GM12873 (cell line): Measurements from ENCODE around the gene TNS4.

Experiments
- TF ChIP-seq, protein P1 (sequence below): IDR thresholded peaks from 2 replicates; pipeline ENCODE4 v1.5.1; 2012; ENCODE audit warnings: low read depth, mild to moderate bottlenecking, moderate library complexity, low read length, control low read depth; ENCODE audit not compliant: insufficient read depth; ENCODE audit errors: missing control alignments

TNS4 gene

DNA sequence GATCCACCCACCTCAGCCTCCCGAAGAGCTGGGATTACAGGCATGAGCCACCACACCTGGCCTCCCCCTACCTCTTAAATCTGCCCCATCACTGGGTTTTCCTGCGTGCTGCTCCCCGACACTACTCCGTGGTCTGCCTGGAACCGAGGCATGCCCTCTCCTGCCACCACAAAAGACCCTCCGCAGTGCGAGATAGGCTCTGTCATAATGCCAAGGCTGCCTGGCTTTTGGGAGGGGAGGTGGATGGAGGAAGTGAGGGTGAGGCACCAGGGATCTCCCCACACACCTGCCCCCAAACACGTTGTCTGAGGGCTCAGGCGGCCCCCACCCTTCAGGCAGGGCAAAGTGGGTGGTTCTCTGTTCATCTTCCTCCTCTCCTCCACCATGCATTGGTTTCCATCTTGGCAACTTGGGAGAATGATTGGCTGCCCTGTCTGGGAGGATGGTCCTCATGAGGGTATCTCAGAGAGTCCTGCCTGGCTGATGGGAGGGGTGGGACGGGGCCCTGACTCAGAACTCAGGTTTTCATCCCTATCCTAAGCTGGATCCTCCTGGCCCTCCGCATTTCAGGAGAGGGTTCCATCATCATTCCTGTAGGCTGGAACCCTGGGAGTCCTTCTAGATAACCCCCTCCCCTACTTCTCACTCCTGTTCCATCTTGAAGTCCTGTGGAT lies 35.0 kb downstream of the TNS4 start:
- TF ChIP-seq, protein P1, sequence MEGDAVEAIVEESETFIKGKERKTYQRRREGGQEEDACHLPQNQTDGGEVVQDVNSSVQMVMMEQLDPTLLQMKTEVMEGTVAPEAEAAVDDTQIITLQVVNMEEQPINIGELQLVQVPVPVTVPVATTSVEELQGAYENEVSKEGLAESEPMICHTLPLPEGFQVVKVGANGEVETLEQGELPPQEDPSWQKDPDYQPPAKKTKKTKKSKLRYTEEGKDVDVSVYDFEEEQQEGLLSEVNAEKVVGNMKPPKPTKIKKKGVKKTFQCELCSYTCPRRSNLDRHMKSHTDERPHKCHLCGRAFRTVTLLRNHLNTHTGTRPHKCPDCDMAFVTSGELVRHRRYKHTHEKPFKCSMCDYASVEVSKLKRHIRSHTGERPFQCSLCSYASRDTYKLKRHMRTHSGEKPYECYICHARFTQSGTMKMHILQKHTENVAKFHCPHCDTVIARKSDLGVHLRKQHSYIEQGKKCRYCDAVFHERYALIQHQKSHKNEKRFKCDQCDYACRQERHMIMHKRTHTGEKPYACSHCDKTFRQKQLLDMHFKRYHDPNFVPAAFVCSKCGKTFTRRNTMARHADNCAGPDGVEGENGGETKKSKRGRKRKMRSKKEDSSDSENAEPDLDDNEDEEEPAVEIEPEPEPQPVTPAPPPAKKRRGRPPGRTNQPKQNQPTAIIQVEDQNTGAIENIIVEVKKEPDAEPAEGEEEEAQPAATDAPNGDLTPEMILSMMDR: no peak

GRCh38 chr17:40464392-40464855 lies 37.0 kb downstream of the TNS4 start:
- TF ChIP-seq, protein P1: no peak

DNA sequence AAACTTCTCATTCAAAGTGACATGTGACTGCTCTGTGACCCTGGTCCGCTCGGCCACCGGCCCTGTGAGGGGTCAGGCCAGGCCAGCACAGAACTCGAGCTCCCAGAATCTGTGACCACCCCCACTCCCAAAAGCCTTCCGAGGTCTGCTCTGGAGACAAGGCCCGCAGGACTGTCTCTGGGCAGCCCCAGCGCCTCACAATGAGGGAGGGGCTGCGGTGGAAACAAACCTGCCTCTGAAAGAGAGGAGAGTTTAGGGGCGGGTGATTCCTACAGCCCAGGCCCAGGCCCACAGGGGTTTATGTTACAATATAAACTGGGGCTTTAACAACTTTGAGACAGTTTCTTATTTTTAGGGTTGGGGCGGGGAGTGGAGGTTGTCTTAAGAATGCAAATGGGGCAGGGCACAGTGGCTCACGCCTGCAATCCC lies 38.3 kb downstream of the TNS4 start:
- TF ChIP-seq, protein P1: no peak

- TF ChIP-seq, protein P1: no peak
Observed at GRCh38 chr17:40462343-40463121, 38.9 kb downstream of the TNS4 start.

DNA sequence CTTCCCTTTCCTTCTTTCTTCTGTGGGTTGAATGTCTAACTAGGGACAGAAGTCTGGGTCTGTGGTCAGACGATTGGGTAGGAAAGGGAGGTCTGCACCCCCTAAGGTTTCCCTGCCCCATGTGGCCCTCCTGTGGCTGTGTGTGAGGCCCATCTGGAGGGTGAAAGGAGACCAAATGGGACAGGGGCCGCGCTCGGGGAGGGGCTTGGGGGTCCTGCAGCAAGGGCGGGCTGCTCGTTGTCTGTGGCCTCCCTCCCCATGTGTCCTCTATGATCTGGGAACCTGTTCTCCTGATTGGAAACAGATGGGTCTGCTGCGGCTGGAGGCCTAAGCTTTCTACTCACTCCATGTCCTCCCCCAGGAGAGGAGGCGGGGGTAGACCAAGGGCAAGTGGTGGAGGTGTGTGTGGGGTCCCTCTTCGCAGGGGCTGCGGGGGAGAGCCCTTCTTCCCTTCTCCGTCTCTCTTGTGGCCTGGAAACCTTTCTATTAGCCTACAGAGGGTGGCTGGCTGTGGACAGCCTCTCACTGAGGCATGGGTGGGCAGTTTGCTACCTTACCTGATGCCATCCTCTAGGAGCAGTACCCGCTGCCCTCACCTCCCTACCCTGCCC lies 39.6 kb downstream of the TNS4 start:
- TF ChIP-seq, protein P1: no peak

GRCh38 chr17:40460968-40461731 lies 40.3 kb downstream of the TNS4 start:
- TF ChIP-seq, protein P1: no peak
